ENCODE results near the gene STX16. TPM values are rescaled to one million over a fixed set of nuclear protein-coding genes. Genes with fewer than 3 reads are reported as not detected.

The STX16 gene
- total RNA-seq, 4 donors from 2014 or later: 9.2 to 34.3 (median 20.4) TPM

- intact Hi-C loops (cut with DNase I; ENCODE audit: low total_unique reads) (loop anchor here (2.0 to 10.0 kb wide), 5 partner anchors 205 to 413 kb away; partner anchors contain the start of genes ATP5F1E, GNAS, GNAS-AS1 and NELFCD), in situ Hi-C loops (cut with MboI; ENCODE audit: low sequenced_read_pairs in 4 of 4) (loop anchor here in 1 of 4 donors (25.0 kb wide), 1 partner anchor 1288 kb away; the partner anchor contains the start of gene RAE1)
- Histone ChIP-seq H3K27ac (peak overlapping the region; percentile 85 to 98 (median 97)), H3K9me3 (no peaks in the 10 kb centered on the region), H3K4me3 (peak overlapping the region; percentile 90 to 99 (median 98)), H3K4me1 (peaks cover 41 to 44% of the 10 kb centered on the region in 2 donors), H3K27me3 (no peaks in the 10 kb centered on the region), H3K36me3 (no peaks in the 10 kb centered on the region)
- ATAC-seq (peak; percentile 5 to 6), DNase-seq (no peak)
- no peak for TF ChIP-seq CTCF (IDR thresholded peaks at IDR 0.05 in 4 of 5, conservative IDR thresholded peaks at IDR 0.05 in 1 of 5)
These were observed 805 bp upstream of the STX16 start for GRCh38 chr20:58650181-58650775.

- H3K9me3 ChIP-seq: no peaks in the 10 kb centered on the region
- in situ Hi-C loops (cut with MboI; ENCODE audit: low sequenced_read_pairs in 4 of 4): loop anchor here in 1 of 4 donors (25.0 kb wide), 1 partner anchor 1289 kb away; the partner anchor contains the start of gene RAE1
These were observed 469 bp downstream of the STX16 start for GRCh38 chr20:58651559-58651945.

GRCh38 chr20:58651946-58652605, 993 bp downstream of the STX16 start:
- Histone ChIP-seq H3K9me3 (no peaks in the 10 kb centered on the region), H3K36me3 (no peaks in the 10 kb centered on the region), H3K4me3 (peak overlapping the region; percentile 90 to 99 (median 98)), H3K4me1 (peaks cover 41 to 43% of the 10 kb centered on the region in 2 donors), H3K27ac (peak overlapping the region; percentile 85 to 98 (median 97)), H3K27me3 (no peaks in the 10 kb centered on the region)
- TF ChIP-seq POLR2A (IDR thresholded peaks at IDR 0.05) (peak; percentile 30 to 48), CTCF (IDR thresholded peaks at IDR 0.05 in 4 of 5, conservative IDR thresholded peaks at IDR 0.05 in 1 of 5) (peak in 2 of 5 experiments; percentile 9 to 14)
- in situ Hi-C loops (cut with MboI; ENCODE audit: low sequenced_read_pairs in 4 of 4) (loop anchor here in 1 of 4 donors (25.0 kb wide), 1 partner anchor 1290 kb away; the partner anchor contains the start of gene RAE1), intact Hi-C loops (cut with DNase I; ENCODE audit: low total_unique reads) (loop anchor here (1.0 to 10.0 kb wide), 6 partner anchors 40 to 415 kb away; partner anchors contain the start of genes ATP5F1E, GNAS, GNAS-AS1 and NELFCD)
- DNase-seq (peak in 1 of 2 donors; percentile 38), ATAC-seq (peak; percentile 44 to 56)

More at GRCh38 chr20:58651559-58651945, 469 bp downstream of the STX16 start:
- Histone ChIP-seq H3K27me3 (no peaks in the 10 kb centered on the region), H3K27ac (peak overlapping the region; percentile 85 to 98 (median 97)), H3K4me3 (peak overlapping the region; percentile 90 to 99 (median 98)), H3K4me1 (peaks cover 42 to 43% of the 10 kb centered on the region in 2 donors), H3K36me3 (no peaks in the 10 kb centered on the region)
- TF ChIP-seq CTCF (IDR thresholded peaks at IDR 0.05 in 4 of 5, conservative IDR thresholded peaks at IDR 0.05 in 1 of 5): no peak
- TF ChIP-seq POLR2A (IDR thresholded peaks at IDR 0.05): no peak
- ATAC-seq: peak in 1 of 2 donors; percentile 5
- DNase-seq: no peak
- intact Hi-C loops (cut with DNase I; ENCODE audit: low total_unique reads): loop anchor here (1.0 to 10.0 kb wide), 6 partner anchors 41 to 415 kb away; partner anchors contain the start of genes ATP5F1E, GNAS, GNAS-AS1 and NELFCD

GRCh38 chr20:58652606-58653294, 1.7 kb downstream of the STX16 start:
- Histone ChIP-seq H3K9me3 (no peaks in the 10 kb centered on the region), H3K36me3 (no peaks in the 10 kb centered on the region), H3K27me3 (no peaks in the 10 kb centered on the region), H3K4me3 (peak overlapping the region; percentile 90 to 99 (median 98)), H3K27ac (peak overlapping the region; percentile 85 to 98 (median 97)), H3K4me1 (peaks cover 43 to 47% of the 10 kb centered on the region in 2 donors)
- no peak for TF ChIP-seq CTCF (IDR thresholded peaks at IDR 0.05 in 4 of 5, conservative IDR thresholded peaks at IDR 0.05 in 1 of 5)
- no peak for TF ChIP-seq POLR2A (IDR thresholded peaks at IDR 0.05)
- intact Hi-C loops (cut with DNase I; ENCODE audit: low total_unique reads): loop anchor here (5.0 to 10.0 kb wide), 4 partner anchors 202 to 380 kb away; partner anchors contain the start of genes ATP5F1E, GNAS, GNAS-AS1 and NELFCD
- DNase-seq (no peak), ATAC-seq (no peak)
- in situ Hi-C loops (cut with MboI; ENCODE audit: low sequenced_read_pairs in 4 of 4): loop anchor here in 1 of 4 donors (25.0 kb wide), 1 partner anchor 1290 kb away; the partner anchor contains the start of gene RAE1
